Mucosa of descending colon (tissue), 3 donors: ENCODE data around the gene ROBO2. TPM values are rescaled to one million over a fixed set of nuclear protein-coding genes. Genes with fewer than 3 reads are reported as not detected.
A peak's percentile ranks its signal among the peaks of the same experiment; 100 is the strongest.

ENCODE experiments used
- ATAC-seq: fragments of 200-7000 bp; cut with Tn5 transposase; one replicate; pipeline ENCODE4 v1.9.1; 2020; ENCODE audit warnings: mild to moderate bottlenecking, moderate library complexity
- DNase-seq, 3 donors: peaks; one replicate each; pipeline ENCODE4 v3.0.0-alpha.2; 2020
- H3K36me3 ChIP-seq: fragments of 200-600 bp; one replicate; pipeline ENCODE4 v1.8.0; 2021; ENCODE audit warnings: low read depth, mild to moderate bottlenecking
- H3K4me1 ChIP-seq: fragments of 200-600 bp; one replicate; pipeline ENCODE4 v1.8.0; 2021; ENCODE audit warnings: low read depth, mild to moderate bottlenecking
- H3K4me3 ChIP-seq: fragments of 200-600 bp; one replicate; pipeline ENCODE4 v1.8.0; 2021; ENCODE audit warnings: mild to moderate bottlenecking
- H3K9me3 ChIP-seq: fragments of 200-600 bp; one replicate; pipeline ENCODE4 v1.8.0; 2021; ENCODE audit warnings: mild to moderate bottlenecking
- intact Hi-C, 2 donors: fragments of 100-400 bp; cut with DNase I in 1 of 2; cut with micrococcal nuclease in 1 of 2; formaldehyde crosslinking; loops; one replicate each; pipeline versions ENCODE4 v1.11.0 to v1.11.1; 2022; cut with DNase I, micrococcal nuclease
- total RNA-seq, 3 donors: library from RNA; stranded (reverse); fragmentation: NEBNext Ultra II Directional in 2 of 3; extraction: Animal tissue kit (Norgen Biotek cat#: 25700) in 2 of 3; gene quantifications; one replicate each; pipeline versions ENCODE4 v1.2.1 to v1.2.4, GENCODE V29; 2021 to 2023
- TF ChIP-seq, protein P1 (sequence below): fragments of 200-600 bp; IDR thresholded peaks from one replicate; pipeline ENCODE4 v1.8.0; 2022; ENCODE audit warnings: antibody characterized with exemption, mild to moderate bottlenecking
- donor health status: DM: no; HTN: no; CAD: no; lungs with moderate emphysema.
- donor health status: DM: no; HTN: no; CAD: no.
- donor health status: DM: no; HTN: yes; CAD: no.

Gene ROBO2
- total RNA-seq, 3 donors from 2014 or later: 1.3 to 2.1 (median 1.4) TPM

DNA sequence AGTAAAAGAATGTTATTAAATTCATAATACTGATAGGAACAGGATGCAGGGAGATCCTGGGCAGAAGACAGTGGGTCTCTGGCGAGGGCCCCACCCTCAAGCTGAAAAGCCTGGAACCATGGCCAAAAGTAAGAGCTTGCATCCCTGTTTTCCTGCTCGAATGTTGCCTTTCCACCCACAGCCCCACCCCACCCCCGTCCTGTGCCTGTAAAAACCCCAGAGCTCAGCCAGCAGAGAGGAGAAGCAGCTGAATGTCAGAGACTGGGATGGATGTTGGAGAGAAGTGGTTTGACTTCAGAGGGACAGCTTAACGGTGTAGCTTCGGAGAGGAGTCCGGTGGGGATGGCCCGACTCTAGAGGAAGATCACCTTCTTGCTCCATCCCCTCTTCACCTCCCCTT, 207.9 kb downstream of the ROBO2 start:
- no peaks in the 10 kb centered on the region for H3K36me3 ChIP-seq
- no peak for ATAC-seq
- no peak overlapping the region for H3K4me3 ChIP-seq
- TF ChIP-seq, protein P1, sequence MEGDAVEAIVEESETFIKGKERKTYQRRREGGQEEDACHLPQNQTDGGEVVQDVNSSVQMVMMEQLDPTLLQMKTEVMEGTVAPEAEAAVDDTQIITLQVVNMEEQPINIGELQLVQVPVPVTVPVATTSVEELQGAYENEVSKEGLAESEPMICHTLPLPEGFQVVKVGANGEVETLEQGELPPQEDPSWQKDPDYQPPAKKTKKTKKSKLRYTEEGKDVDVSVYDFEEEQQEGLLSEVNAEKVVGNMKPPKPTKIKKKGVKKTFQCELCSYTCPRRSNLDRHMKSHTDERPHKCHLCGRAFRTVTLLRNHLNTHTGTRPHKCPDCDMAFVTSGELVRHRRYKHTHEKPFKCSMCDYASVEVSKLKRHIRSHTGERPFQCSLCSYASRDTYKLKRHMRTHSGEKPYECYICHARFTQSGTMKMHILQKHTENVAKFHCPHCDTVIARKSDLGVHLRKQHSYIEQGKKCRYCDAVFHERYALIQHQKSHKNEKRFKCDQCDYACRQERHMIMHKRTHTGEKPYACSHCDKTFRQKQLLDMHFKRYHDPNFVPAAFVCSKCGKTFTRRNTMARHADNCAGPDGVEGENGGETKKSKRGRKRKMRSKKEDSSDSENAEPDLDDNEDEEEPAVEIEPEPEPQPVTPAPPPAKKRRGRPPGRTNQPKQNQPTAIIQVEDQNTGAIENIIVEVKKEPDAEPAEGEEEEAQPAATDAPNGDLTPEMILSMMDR: no peak
- intact Hi-C loops: no loop called here
- H3K4me1 ChIP-seq: no peaks in the 10 kb centered on the region
- no peak for DNase-seq
- H3K9me3 ChIP-seq: no peaks in the 10 kb centered on the region

DNA sequence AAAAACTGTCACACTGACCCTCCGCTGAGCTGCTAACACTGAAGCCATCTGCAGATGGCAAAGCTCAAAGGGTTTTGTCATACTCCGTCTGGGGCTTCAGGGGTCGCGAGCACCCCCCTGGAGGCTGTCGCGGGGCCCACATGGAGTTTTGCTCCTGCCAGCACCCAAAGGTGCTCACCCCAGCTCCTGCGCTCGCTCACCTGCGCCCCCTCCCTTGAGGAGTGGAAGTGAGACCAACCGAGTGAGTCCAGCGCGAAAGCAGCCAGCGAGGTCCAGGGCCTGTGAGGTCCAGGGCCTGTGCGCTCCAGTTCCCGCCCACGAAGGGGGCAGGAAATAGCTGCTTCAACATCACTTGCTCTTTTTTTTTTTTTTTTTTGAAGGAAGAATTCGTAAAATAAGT, 208.5 kb downstream of the ROBO2 start:
- no peak for DNase-seq
- intact Hi-C loops: no loop called here

DNA sequence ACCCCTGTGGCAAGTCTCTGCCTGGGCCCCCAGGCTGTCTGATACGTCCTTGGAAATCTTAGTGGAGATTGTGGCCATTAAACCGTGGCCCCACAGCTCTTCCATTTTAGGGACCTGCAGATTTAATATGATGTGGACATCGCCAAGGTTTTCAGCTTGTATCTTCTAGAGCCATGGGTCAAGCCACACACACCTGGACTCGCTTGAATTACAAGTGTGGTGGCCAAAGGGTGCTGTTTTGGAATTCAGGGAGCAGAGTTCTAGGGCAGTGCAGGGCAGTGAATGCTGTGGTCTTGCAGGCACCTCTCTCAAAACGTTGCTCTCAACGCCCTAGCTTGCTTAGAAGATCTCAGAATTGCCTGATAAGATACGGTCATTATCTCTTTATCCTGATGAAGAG, 211.2 kb downstream of the ROBO2 start:
- ATAC-seq: no peak
- no peak for DNase-seq
- Histone ChIP-seq H3K4me1 (no peaks in the 10 kb centered on the region), H3K36me3 (no peaks in the 10 kb centered on the region), H3K4me3 (no peak overlapping the region), H3K9me3 (no peaks in the 10 kb centered on the region)
- TF ChIP-seq, protein P1: no peak
- intact Hi-C loops: loop anchor here in 1 of 2 donors (5.0 kb wide), 1 partner anchor 209 kb away; the partner anchor contains the start of gene ROBO2

More for the DNA sequence above, 208.5 kb downstream of the ROBO2 start:
- no peak for ATAC-seq
- Histone ChIP-seq H3K9me3 (no peaks in the 10 kb centered on the region), H3K4me3 (no peak overlapping the region), H3K36me3 (no peaks in the 10 kb centered on the region), H3K4me1 (no peaks in the 10 kb centered on the region)
- TF ChIP-seq, protein P1: no peak

GRCh38 chr3:77254967-77255831, 215.3 kb downstream of the ROBO2 start:
- Histone ChIP-seq H3K9me3 (no peaks in the 10 kb centered on the region), H3K4me3 (no peak overlapping the region), H3K36me3 (no peaks in the 10 kb centered on the region), H3K4me1 (no peaks in the 10 kb centered on the region)
- intact Hi-C loops: loop anchor here (2.0 to 5.0 kb wide), 2 partner anchors 213 to 216 kb away; partner anchors contain the start of gene ROBO2 (in 1 of the 2)
- DNase-seq (peak in 1 of 3 donors; percentile 74), ATAC-seq (peak; percentile 79)
- TF ChIP-seq, protein P1: no peak

- DNase-seq (no peak), ATAC-seq (no peak)
- intact Hi-C loops: no loop called here
- TF ChIP-seq, protein P1: no peak
- Histone ChIP-seq H3K4me3 (no peak overlapping the region), H3K9me3 (no peaks in the 10 kb centered on the region), H3K36me3 (no peaks in the 10 kb centered on the region), H3K4me1 (no peaks in the 10 kb centered on the region)
Measured at GRCh38 chr3:77256584-77257503, 216.9 kb downstream of the ROBO2 start.
